Panc1 (cell line): Measurements from ENCODE around the gene B9D1. TPM values are rescaled to one million over a fixed set of nuclear protein-coding genes. Genes with fewer than 3 reads are reported as not detected.

Experiments used
- ATAC-seq: fragments of 200-7000 bp; cut with Tn5 transposase; 2 replicates; pipeline ENCODE4 v1.9.1; 2020; ENCODE audit warnings: mild to moderate bottlenecking, moderate library complexity
- BruUV-seq: library from RNA; stranded (reverse); fragments of 400-500 nt; replicated peaks from 2 replicates; lab custom pipeline; 2021; lab: Mats Ljungman, UMichigan
- CTCF ChIA-PET: fragments of 300-600 bp; sonication (Branson Sonifier 250); formaldehyde crosslinking; loops from one replicate; lab custom pipeline; 2022; ENCODE audit warnings: antibody characterized with exemption; lab: Charles Lee
- POLR2A ChIA-PET: fragments of 300-600 bp; sonication (Branson Sonifier 250); formaldehyde crosslinking; loops from one replicate; lab custom pipeline; 2022; ENCODE audit warnings: antibody characterized with exemption; lab: Charles Lee
- DNase-seq: peaks from one replicate; pipeline ENCODE4 v3.0.0-alpha.2; 2010; ENCODE audit warnings: low read depth, low spot score
- H3K27ac ChIP-seq: 2 replicates; pipeline ENCODE4 v1.5.1; 2011; ENCODE audit warnings: mild to moderate bottlenecking, low read length, inconsistent platforms
- H3K27me3 ChIP-seq: fragments of 200-500 bp; sonication (Bioruptor generic); 2 replicates; pipeline ENCODE4 v1.6.0; 2014; ENCODE audit warnings: low read length, inconsistent platforms; ENCODE audit not compliant: control insufficient read depth, insufficient read depth
- H3K36me3 ChIP-seq: fragments of 200-500 bp; sonication (Bioruptor generic); 2 replicates; pipeline ENCODE4 v1.5.1; 2014; ENCODE audit warnings: inconsistent platforms, mild to moderate bottlenecking, low read length, moderate library complexity; ENCODE audit not compliant: control insufficient read depth, insufficient read depth
- H3K4me1 ChIP-seq: 2 replicates; pipeline ENCODE4 v1.5.1; 2011; ENCODE audit warnings: inconsistent platforms, mild to moderate bottlenecking, low read length, moderate library complexity; ENCODE audit not compliant: control insufficient read depth, insufficient read depth
- H3K4me3 ChIP-seq, 2 experiments: 2 replicates each; pipeline ENCODE4 v1.5.1; 2011 to 2012; ENCODE audit warnings: low read depth in 2 of 2, low read length in 2 of 2, mild to moderate bottlenecking in 2 of 2, inconsistent platforms in 1 of 2, moderate library complexity in 1 of 2
- H3K9me3 ChIP-seq: fragments of 200-500 bp; sonication (Bioruptor generic); 2 replicates; pipeline ENCODE4 v1.5.1; 2014; ENCODE audit warnings: low read depth, mild to moderate bottlenecking, inconsistent platforms, low read length, moderate library complexity; ENCODE audit not compliant: control insufficient read depth, insufficient read depth
- POLR2AphosphoS5 ChIP-seq: IDR thresholded peaks from 2 replicates; pipeline ENCODE4 v1.6.1; 2012; ENCODE audit warnings: mild to moderate bottlenecking, low read depth, low read length, moderate library complexity
- SIN3A ChIP-seq: IDR thresholded peaks from 2 replicates; pipeline ENCODE4 v1.6.1; 2012; ENCODE audit warnings: low read depth, mild to moderate bottlenecking, low read length, moderate library complexity, borderline replicate concordance; ENCODE audit not compliant: insufficient read depth
- TCF7L2 ChIP-seq: IDR thresholded peaks from 2 replicates; pipeline ENCODE4 v1.6.1; 2011; ENCODE audit warnings: mild to moderate bottlenecking, low read depth, low read length, inconsistent platforms
- in situ Hi-C: cut with HindIII; loops from 2 replicates; pipeline ENCODE4 v1.10.0; 2016; ENCODE audit warnings: low sequenced_read_pairs, low pct_unique_long_range_greater_than_20kb
- intact Hi-C: fragments of 100-400 bp; cut with micrococcal nuclease; formaldehyde crosslinking; loops from one replicate; pipeline ENCODE4 v1.10.0; 2022; ENCODE audit not compliant: unreplicated experiment
- total RNA-seq: library from RNA; stranded (reverse); gene quantifications from one replicate; pipeline ENCODE4 v1.2.1, GENCODE V29; 2021; ENCODE audit not compliant: unreplicated experiment
- TF ChIP-seq, protein P1 (sequence below): fragments of 450-650 bp; IDR thresholded peaks from 2 replicates; pipeline ENCODE4 v1.5.1; 2017; ENCODE audit warnings: mild to moderate bottlenecking
- TF ChIP-seq, protein P2 (sequence below), 2 experiments: IDR thresholded peaks; 2 replicates each; pipeline ENCODE4 v1.6.1; 2011 to 2012; ENCODE audit warnings: low read depth in 2 of 2, control low read depth in 1 of 2, low read length in 1 of 2, mild to moderate bottlenecking in 1 of 2, moderate library complexity in 1 of 2; ENCODE audit not compliant: insufficient read depth in 1 of 2

Gene B9D1
- total RNA-seq, 1 experiment from 2014 or later: 19.1 TPM

GRCh38 chr17:19380481-19381301 lies 18.2 kb upstream of the B9D1 start:
- DNase-seq (no peak), ATAC-seq (no peak)
- in situ Hi-C loops (no loop called here), intact Hi-C loops (no loop called here)
- Histone ChIP-seq H3K4me1 (no peaks in the 10 kb centered on the region; the same call in 1 of the 2 replicates), H3K36me3 (peaks cover 6% of the 10 kb centered on the region), H3K4me3 (no peak overlapping the region), H3K27ac (no peak overlapping the region), H3K9me3 (no peaks in the 10 kb centered on the region), H3K27me3 (no peaks in the 10 kb centered on the region)
- ChIA-PET POLR2A (no interaction called here), CTCF (no interaction called here)
- no TSS peak for BruUV-seq
- no peak for TF ChIP-seq SIN3A
- TF ChIP-seq TCF7L2: no peak
- no peak for TF ChIP-seq POLR2AphosphoS5
- TF ChIP-seq, protein P1, sequence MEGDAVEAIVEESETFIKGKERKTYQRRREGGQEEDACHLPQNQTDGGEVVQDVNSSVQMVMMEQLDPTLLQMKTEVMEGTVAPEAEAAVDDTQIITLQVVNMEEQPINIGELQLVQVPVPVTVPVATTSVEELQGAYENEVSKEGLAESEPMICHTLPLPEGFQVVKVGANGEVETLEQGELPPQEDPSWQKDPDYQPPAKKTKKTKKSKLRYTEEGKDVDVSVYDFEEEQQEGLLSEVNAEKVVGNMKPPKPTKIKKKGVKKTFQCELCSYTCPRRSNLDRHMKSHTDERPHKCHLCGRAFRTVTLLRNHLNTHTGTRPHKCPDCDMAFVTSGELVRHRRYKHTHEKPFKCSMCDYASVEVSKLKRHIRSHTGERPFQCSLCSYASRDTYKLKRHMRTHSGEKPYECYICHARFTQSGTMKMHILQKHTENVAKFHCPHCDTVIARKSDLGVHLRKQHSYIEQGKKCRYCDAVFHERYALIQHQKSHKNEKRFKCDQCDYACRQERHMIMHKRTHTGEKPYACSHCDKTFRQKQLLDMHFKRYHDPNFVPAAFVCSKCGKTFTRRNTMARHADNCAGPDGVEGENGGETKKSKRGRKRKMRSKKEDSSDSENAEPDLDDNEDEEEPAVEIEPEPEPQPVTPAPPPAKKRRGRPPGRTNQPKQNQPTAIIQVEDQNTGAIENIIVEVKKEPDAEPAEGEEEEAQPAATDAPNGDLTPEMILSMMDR: no peak
- TF ChIP-seq, protein P2, sequence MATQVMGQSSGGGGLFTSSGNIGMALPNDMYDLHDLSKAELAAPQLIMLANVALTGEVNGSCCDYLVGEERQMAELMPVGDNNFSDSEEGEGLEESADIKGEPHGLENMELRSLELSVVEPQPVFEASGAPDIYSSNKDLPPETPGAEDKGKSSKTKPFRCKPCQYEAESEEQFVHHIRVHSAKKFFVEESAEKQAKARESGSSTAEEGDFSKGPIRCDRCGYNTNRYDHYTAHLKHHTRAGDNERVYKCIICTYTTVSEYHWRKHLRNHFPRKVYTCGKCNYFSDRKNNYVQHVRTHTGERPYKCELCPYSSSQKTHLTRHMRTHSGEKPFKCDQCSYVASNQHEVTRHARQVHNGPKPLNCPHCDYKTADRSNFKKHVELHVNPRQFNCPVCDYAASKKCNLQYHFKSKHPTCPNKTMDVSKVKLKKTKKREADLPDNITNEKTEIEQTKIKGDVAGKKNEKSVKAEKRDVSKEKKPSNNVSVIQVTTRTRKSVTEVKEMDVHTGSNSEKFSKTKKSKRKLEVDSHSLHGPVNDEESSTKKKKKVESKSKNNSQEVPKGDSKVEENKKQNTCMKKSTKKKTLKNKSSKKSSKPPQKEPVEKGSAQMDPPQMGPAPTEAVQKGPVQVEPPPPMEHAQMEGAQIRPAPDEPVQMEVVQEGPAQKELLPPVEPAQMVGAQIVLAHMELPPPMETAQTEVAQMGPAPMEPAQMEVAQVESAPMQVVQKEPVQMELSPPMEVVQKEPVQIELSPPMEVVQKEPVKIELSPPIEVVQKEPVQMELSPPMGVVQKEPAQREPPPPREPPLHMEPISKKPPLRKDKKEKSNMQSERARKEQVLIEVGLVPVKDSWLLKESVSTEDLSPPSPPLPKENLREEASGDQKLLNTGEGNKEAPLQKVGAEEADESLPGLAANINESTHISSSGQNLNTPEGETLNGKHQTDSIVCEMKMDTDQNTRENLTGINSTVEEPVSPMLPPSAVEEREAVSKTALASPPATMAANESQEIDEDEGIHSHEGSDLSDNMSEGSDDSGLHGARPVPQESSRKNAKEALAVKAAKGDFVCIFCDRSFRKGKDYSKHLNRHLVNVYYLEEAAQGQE (IDR thresholded peaks at IDR 0.05; ENCODE audit: insufficient read depth in 1 of 2, low read depth in 2 of 2, low read length in 1 of 2): no peak

GRCh38 chr17:19379361-19380065 lies 17.0 kb upstream of the B9D1 start:
- CTCF ChIA-PET: no interaction called here
- DNase-seq (no peak), ATAC-seq (no peak)
- BruUV-seq: TSS peak; percentile 74
- intact Hi-C loops: loop anchor here (5.0 kb wide), 1 partner anchor 68 kb away; no protein-coding TSS in a partner anchor
- Histone ChIP-seq H3K4me3 (peak overlapping the region; percentile 78 to 83), H3K36me3 (peaks cover 6% of the 10 kb centered on the region), H3K4me1 (no peaks in the 10 kb centered on the region; the same call in 1 of the 2 replicates), H3K9me3 (no peaks in the 10 kb centered on the region), H3K27ac (peak overlapping the region; percentile 82), H3K27me3 (no peaks in the 10 kb centered on the region)
- in situ Hi-C loops: no loop called here
- TF ChIP-seq POLR2AphosphoS5 (no peak), SIN3A (no peak)
- TF ChIP-seq, protein P2 (IDR thresholded peaks at IDR 0.05; ENCODE audit: insufficient read depth in 1 of 2, low read depth in 2 of 2, low read length in 1 of 2): no peak
- POLR2A ChIA-PET: no interaction called here
